Measurements from ENCODE around the gene TENM3.

- TF ChIP-seq, protein P1, sequence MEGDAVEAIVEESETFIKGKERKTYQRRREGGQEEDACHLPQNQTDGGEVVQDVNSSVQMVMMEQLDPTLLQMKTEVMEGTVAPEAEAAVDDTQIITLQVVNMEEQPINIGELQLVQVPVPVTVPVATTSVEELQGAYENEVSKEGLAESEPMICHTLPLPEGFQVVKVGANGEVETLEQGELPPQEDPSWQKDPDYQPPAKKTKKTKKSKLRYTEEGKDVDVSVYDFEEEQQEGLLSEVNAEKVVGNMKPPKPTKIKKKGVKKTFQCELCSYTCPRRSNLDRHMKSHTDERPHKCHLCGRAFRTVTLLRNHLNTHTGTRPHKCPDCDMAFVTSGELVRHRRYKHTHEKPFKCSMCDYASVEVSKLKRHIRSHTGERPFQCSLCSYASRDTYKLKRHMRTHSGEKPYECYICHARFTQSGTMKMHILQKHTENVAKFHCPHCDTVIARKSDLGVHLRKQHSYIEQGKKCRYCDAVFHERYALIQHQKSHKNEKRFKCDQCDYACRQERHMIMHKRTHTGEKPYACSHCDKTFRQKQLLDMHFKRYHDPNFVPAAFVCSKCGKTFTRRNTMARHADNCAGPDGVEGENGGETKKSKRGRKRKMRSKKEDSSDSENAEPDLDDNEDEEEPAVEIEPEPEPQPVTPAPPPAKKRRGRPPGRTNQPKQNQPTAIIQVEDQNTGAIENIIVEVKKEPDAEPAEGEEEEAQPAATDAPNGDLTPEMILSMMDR (IDR thresholded peaks at IDR 0.05; ENCODE audit: poor library complexity): no peak
- no peak for TF ChIP-seq EZH2 (IDR thresholded peaks at IDR 0.05; ENCODE audit: borderline replicate concordance)
Measured at GRCh38 chr4:182250446-182250845, 7.2 kb downstream of the TENM3 start.

Measured in hepatocyte (in vitro differentiated cells).